IPS-11a (cell line): ENCODE results near the gene SAMD11.
"Not testable (repeated sequence)": the region's sequence is repeated elsewhere in the genome, so short reads cannot be mapped to it uniquely, and the experiment has no call there.

ENCODE experiments used
- H3K4me3 ChIP-seq: one replicate; pipeline ENCODE4 v1.5.1; 2013; ENCODE audit warnings: low read depth, low read length, control low read depth

SAMD11 gene

DNA sequence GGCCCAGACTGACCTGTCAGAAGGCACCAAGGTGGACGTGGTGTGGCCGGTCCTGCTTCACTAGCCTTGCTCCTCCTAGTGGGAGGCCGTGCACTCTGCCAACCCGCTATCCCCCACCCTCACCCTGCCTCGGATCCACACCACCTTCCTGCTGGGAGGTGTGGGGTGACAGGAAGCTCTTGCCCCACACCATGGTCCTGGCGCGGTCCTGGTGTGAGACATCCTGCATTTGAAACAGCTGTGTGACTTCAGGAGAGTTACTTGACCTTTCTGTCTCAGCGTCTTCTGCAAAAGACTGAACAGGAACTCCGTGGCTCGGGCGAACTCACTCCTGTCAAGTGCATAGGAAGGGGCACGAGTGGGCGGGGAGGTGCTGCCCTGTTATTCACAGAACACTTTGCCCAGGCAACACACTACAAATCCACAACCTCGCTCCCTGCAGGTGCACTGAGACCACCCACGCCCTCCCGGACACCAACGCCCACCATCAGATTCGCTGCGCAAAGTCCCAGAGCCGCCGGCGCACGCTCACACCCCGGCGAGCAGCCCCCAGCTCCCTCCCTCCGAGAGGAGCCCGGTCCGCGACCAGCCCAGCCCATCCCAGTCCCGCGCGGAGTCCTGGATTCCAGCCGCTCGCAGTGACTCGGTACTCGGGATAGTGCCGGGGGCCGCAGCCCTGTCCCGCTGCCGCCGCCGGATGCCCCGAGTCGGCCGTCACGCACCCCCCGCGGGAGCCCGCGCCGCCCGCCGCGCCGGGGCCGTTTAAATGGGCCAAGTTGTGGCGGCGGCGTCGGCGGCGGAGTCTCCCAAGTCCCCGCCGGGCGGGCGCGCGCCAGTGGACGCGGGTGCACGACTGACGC is at the start of gene SAMD11:
TSS of gene SAMD11 (plus strand) at position 793 of the 860 bp plus-strand sequence. CDS start 509 bp downstream, outside the sequence.
- H3K4me3 ChIP-seq = peak within 1 kb of the TSS; percentile 21

DNA sequence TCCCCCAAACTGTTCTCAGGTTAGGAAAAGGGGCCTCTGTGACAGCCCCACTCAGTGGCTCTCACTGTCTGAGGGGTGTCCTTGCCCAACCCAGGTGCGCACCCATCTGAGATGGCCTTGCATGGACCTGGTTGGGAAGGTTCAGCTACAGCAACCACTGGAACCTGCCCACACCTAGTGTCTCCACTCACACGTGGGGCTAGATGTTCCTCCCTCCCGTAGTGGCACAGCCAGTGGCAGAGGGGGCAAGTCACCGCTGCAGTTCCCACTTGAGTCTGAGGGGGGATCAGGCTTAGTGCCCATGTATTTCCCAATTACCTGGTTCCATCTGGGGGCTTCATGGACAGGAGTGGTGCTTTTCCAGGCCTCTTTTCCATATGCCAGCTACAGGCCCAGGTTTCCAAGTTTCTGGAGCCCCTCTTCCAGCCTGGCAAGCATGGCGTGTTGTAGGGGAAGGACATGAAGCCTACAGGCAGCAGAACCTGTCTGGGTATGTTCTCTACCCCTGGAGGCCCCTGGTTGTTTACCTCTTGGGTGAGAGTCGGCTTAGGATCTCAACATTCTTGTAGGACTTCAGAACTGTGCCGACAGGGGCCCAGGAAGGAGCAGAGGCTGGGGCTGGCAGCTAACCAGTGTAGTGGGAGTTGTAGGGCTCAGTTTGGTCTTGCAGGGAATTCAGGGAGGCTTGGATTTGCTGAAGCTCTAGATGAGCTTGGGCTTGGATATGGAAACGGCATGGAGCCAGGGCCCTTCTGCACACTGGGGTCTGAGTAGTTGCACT is 47.1 kb upstream of the SAMD11 start:
- not testable (repeated sequence) for H3K4me3 ChIP-seq

GRCh38 chr1:877209-877986 is 46.3 kb upstream of the SAMD11 start:
- not testable (repeated sequence) for H3K4me3 ChIP-seq

- not testable (repeated sequence) for H3K4me3 ChIP-seq
Measured at GRCh38 chr1:880511-880910, 43.2 kb upstream of the SAMD11 start.

- not testable (repeated sequence) for H3K4me3 ChIP-seq
Measured at GRCh38 chr1:880915-881314, 42.8 kb upstream of the SAMD11 start.

DNA sequence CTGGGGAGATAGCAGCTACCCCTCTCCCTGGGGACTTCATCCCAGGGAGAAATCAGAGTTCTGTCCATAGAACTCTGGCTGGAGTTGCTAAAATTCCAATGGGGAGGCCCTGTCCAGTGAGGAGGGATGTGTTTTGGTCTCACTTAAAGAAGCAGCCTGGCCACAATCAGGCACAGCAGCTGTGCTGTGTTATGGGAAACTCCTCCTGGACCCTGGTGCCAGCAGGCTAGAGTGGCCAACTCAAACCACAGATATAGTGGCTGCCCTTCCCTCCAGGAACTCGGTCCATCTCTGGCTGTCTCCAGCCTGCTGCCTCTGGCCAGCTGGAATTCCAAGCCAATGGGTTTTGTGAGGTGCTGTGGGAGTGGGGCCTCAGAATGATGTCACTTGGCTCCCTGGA is 37.4 kb upstream of the SAMD11 start:
- no peak overlapping the region for H3K4me3 ChIP-seq

- no peak overlapping the region for H3K4me3 ChIP-seq
Measured at GRCh38 chr1:886760-887159, 37.0 kb upstream of the SAMD11 start.

DNA sequence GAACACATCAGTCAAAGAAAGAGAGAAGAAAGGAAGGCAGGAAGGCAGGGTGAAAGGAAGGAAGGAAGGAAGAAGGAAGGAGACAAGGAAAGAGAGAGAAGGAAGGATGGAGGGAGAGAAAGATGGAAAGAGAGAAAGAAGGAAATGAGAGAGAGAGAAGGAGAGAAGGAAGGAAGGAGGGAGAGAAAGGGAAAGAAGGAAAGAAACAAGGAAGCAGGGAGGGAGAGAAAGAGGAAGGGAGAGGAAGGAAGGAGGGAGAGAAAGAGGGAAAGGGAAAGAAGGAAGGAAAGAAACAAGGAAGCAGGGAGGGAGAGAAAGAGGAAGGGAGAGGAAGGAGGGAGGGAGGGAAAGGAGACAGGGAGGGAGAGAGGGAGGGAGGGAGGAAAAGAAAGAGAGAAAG is 35.4 kb upstream of the SAMD11 start:
- no peak overlapping the region for H3K4me3 ChIP-seq

DNA sequence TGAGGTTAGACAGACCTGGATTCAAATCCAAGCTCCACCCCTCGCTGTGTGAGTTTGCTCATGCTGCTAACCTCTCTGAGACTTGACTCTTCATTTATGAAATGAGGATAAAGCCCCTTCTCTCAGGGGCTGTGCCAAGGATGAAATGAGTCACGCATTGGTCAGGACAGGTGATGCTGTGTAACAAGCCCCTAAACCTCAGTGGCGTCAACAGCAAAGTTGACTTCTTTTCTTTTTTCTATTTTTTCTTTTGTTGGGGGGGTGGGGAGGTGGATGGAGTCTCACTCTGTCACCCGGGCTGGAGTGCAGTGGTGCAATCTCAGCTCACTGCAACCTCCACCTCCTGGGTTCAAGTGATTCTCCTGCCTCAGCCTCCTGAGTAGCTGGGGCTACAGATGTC is 33.9 kb upstream of the SAMD11 start:
- not testable (repeated sequence) for H3K4me3 ChIP-seq

DNA sequence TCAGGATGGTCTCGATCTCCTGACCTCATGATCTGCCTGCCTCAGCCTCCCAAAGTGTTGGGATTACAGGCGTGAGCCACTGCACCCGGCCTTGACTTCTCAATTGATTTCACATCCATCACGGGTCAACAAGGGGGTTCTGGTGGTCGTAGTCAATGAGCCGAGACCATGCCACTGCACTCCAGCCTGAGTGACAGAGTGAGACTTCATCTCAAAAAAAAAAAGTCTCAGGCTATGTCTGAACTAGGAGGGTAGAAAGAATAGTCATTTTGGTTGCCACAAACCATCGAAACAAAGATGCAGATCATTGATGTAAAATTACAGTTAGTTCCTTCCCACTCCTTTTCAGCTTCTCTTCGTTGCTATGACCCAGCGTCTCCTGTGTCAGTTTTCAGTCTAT is 33.5 kb upstream of the SAMD11 start:
- H3K4me3 ChIP-seq = not testable (repeated sequence)

DNA sequence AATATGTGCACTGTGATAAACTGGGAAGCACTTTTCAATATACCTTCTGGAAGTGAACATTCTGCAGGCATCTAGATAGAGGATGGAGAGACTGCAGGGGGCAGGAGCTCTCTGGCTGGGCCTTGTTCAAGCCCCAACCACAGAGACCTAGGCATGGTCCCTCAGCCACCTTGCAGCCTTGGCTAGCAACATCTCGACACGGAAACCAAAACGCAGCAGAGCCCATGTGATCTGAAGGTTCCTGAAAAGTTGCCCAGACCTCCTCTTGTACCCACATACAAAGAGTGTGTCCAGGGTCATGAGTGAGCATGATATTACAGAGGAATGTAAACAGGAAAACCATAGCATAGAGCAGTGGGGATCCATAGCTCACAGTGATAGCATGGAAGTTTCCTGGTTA is 33.1 kb upstream of the SAMD11 start:
- no peak overlapping the region for H3K4me3 ChIP-seq

GRCh38 chr1:897226-897625 is 26.5 kb upstream of the SAMD11 start:
- no peak overlapping the region for H3K4me3 ChIP-seq

- not testable (repeated sequence) for H3K4me3 ChIP-seq
Measured at GRCh38 chr1:897951-898350, 25.8 kb upstream of the SAMD11 start.

GRCh38 chr1:899636-900317 is 23.9 kb upstream of the SAMD11 start:
- H3K4me3 ChIP-seq = no peak overlapping the region

DNA sequence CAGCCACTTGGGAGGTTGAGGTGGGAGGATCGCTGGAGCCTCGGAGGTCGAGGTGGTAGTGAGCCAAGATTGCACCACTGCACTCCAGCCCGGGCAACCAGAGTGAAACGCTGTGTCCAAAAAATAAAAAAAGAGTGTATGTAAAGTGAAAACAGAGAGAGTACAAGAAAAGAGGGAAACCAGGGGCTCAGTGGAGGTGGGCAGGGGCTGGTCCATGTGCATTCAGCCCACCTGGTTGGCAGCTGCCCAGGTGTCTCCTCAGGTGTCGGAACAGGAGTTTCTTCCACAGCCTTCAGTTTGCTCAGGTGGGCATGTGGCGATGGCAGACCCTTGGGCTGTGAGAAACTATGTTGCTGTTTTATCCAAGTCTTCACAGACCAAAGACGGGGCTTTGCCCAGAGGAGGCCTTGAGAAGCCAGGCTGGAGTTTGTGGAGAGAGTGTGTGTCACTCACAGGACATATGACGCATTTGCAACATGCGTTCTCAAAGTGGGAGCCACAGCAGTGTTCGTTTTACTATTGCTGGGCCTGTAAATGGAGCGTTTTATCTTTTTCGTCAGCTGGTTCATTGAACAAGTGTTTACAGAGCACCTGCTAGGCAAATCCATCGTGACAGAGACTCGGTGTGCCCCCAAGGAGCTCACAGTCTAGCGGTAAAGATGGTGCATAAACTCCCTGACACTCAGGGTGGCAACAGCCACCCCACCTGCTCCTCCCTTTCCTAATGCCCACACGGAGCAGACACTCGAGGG is 22.4 kb upstream of the SAMD11 start:
- H3K4me3 ChIP-seq = no peak overlapping the region

GRCh38 chr1:902802-903201 is 20.9 kb upstream of the SAMD11 start:
- H3K4me3 ChIP-seq = no peak overlapping the region

DNA sequence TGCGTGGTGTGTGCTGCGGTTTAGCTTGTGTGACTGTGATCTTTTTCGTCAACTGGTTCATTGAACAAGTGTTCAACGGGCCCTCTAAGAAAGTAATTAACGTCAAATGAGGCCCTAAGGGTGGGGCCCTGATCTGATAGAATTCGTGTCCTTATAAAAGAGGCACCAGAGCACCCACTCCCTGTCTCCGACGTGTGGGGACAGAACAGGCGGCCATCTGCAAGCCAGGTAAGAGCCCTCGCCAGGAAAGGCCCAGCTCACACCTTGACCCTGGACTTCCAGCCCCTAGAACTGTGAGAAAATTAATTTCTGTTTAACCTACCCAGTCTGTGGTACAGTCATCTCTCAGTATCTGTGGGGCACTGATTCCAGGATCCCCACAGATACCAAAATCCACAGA is 20.4 kb upstream of the SAMD11 start:
- H3K4me3 ChIP-seq = no peak overlapping the region

DNA sequence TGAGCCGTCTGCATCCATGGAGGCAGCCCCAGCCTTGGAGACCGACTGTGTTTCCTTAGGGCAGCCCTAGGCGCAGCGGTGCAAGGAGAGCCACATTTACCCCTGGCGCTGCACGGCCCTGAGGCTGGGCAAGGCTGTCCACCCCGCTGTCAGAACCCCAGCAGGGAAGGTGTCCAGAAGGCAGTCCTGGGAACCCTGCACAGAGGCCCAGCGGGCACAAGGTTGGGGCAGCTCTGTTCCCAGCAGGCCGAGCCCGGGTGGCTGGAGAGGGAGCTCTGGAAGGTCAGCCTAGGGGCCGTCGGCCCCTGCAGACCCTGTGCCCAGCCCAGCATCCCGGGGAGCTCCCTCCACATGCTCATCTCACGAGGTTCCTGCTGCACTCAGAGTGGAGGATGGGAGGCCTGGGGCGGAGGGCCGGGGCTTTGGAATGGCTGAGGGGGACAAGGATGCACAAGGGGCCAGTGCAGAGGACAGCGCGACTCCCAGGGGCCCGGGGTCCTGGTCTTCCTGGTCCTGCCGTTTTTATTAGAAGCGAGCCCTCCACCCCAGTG is 19.9 kb upstream of the SAMD11 start:
- H3K4me3 ChIP-seq = no peak overlapping the region

DNA sequence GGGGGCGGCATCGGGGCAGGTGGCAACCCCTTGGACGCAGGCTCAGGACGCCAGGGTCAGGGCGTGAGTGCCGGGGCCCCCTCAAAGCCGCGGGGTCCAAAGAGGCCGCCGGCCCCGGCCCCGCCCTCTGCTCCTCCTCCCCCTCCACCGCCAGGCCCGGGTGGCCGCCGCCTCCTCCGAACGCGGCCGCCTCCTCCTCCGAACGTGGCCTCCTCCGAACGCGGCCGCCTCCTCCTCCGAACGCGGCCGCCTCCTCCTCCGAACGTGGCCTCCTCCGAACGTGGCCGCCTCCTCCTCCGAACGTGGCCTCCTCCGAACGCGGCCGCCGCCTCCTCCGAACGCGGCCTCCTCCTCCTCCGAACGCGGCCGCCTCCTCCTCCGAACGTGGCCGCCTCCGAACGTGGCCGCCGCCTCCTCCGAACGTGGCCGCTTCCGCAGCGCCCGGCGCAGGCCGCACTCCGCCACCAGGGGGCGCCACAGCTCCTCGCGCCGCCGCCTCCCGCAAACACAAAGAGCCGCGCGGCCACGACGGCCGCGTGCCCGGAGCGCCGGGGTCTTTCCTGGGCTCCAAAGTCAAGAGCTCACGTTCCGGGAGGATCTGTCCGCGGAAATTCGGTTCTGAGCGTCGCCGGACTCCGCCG is 19.3 kb upstream of the SAMD11 start:
- H3K4me3 ChIP-seq = peak overlapping the region; percentile 8
